Endothelial cell of umbilical vein (primary cell): ENCODE results near the gene HDAC9.

ENCODE experiments used
- FOS ChIP-seq: IDR thresholded peaks from 2 replicates; pipeline ENCODE4 v1.6.1; 2011; ENCODE audit warnings: mild to moderate bottlenecking, low read length, moderate library complexity, borderline replicate concordance; ENCODE audit not compliant: insufficient read depth
- MYC ChIP-seq: IDR thresholded peaks from one replicate; pipeline ENCODE4 v1.6.1; 2011; ENCODE audit warnings: mild to moderate bottlenecking, low read depth, low read length
- POLR2A ChIP-seq: IDR thresholded peaks from 2 replicates; pipeline ENCODE4 v1.6.1; 2012; ENCODE audit warnings: low read depth, mild to moderate bottlenecking, control low read depth, low read length
- POLR2AphosphoS5 ChIP-seq: IDR thresholded peaks from 2 replicates; pipeline ENCODE4 v1.6.1; 2012; ENCODE audit warnings: low read depth, mild to moderate bottlenecking, control low read depth, low read length, moderate library complexity; ENCODE audit not compliant: insufficient read depth
- TF ChIP-seq, protein P1 (sequence below), 2 donors: IDR thresholded peaks; 1 replicate in 1 of 2; 2 replicates in 1 of 2; pipeline ENCODE4 v1.5.1; 2011; ENCODE audit warnings: low read length in 2 of 2, mild to moderate bottlenecking in 2 of 2, moderate library complexity in 2 of 2, control low read depth in 1 of 2, inconsistent platforms in 1 of 2, low read depth in 1 of 2; ENCODE audit not compliant: insufficient read depth in 1 of 2; ENCODE audit errors: extremely low read depth in 1 of 2

DNA sequence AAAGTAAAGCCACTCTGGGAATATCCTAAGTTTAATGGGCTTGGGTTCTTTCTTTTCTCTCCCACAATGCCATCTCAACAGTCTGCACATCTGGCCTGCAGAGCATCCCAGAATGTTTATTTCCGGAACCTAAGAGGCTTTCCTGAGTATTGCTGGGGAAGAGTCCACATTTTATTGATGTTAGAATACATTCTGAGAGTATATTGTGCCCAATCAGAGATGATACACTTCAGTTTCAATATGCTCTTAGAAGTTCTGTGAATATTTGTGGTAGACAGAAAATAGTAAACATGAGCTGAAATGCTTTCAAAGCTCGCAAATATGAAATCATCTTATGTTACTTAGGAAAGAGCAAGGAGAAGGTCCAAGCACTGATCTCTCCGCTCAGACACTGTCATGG lies 421.3 kb downstream of the HDAC9 start:
- TF ChIP-seq POLR2A, result no peak
- TF ChIP-seq, protein P1, sequence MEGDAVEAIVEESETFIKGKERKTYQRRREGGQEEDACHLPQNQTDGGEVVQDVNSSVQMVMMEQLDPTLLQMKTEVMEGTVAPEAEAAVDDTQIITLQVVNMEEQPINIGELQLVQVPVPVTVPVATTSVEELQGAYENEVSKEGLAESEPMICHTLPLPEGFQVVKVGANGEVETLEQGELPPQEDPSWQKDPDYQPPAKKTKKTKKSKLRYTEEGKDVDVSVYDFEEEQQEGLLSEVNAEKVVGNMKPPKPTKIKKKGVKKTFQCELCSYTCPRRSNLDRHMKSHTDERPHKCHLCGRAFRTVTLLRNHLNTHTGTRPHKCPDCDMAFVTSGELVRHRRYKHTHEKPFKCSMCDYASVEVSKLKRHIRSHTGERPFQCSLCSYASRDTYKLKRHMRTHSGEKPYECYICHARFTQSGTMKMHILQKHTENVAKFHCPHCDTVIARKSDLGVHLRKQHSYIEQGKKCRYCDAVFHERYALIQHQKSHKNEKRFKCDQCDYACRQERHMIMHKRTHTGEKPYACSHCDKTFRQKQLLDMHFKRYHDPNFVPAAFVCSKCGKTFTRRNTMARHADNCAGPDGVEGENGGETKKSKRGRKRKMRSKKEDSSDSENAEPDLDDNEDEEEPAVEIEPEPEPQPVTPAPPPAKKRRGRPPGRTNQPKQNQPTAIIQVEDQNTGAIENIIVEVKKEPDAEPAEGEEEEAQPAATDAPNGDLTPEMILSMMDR (IDR thresholded peaks at IDR 0.05; ENCODE audit: extremely low read depth in 1 of 2, insufficient read depth in 1 of 2, low read depth in 1 of 2, low read length in 2 of 2), result no peak
- no peak for TF ChIP-seq MYC
- TF ChIP-seq POLR2AphosphoS5, result no peak
- no peak for TF ChIP-seq FOS
